Measurements from ENCODE around the gene KLRC2.

GRCh38 chr12:10466311-10466710 is 30.5 kb upstream of the KLRC2 start:
- TF ChIP-seq CEBPB (IDR thresholded peaks at IDR 0.05; ENCODE audit: low read depth) = no peak
- no peak for TF ChIP-seq SRF (IDR thresholded peaks at IDR 0.05; ENCODE audit: low read depth)
- TF ChIP-seq POLR2A (IDR thresholded peaks at IDR 0.05; ENCODE audit: borderline replicate concordance, extremely low read depth, insufficient read depth, insufficient read length) = no peak
- TF ChIP-seq CTCF (IDR thresholded peaks at IDR 0.05 in 2 of 3, conservative IDR thresholded peaks at IDR 0.05 in 1 of 3; ENCODE audit: borderline replicate concordance in 1 of 3, insufficient read depth in 1 of 3, low read depth in 2 of 3, low read length in 2 of 3) = no peak
- no peak for TF ChIP-seq SP1 (IDR thresholded peaks at IDR 0.05; ENCODE audit: low read depth)
- no peak for TF ChIP-seq EGR1 (IDR thresholded peaks at IDR 0.05; ENCODE audit: low read depth)
- TF ChIP-seq RAD21 (IDR thresholded peaks at IDR 0.05; ENCODE audit: low read depth) = no peak
